Panc1 (cell line): ENCODE measurements around the gene SLC9A2. TPM values are rescaled to one million over a fixed set of nuclear protein-coding genes. Genes with fewer than 3 reads are reported as not detected.

Experiments
- ATAC-seq: fragments of 200-7000 bp; cut with Tn5 transposase; 2 replicates; pipeline ENCODE4 v1.9.1; 2020; ENCODE audit warnings: mild to moderate bottlenecking, moderate library complexity
- BruUV-seq: library from RNA; stranded (reverse); fragments of 400-500 nt; replicated peaks from 2 replicates; lab custom pipeline; 2021; lab: Mats Ljungman, UMichigan
- CTCF ChIA-PET: fragments of 300-600 bp; sonication (Branson Sonifier 250); formaldehyde crosslinking; loops from one replicate; lab custom pipeline; 2022; ENCODE audit warnings: antibody characterized with exemption; lab: Charles Lee
- POLR2A ChIA-PET: fragments of 300-600 bp; sonication (Branson Sonifier 250); formaldehyde crosslinking; loops from one replicate; lab custom pipeline; 2022; ENCODE audit warnings: antibody characterized with exemption; lab: Charles Lee
- DNase-seq: peaks from one replicate; pipeline ENCODE4 v3.0.0-alpha.2; 2010; ENCODE audit warnings: low read depth, low spot score
- H3K27ac ChIP-seq: 2 replicates; pipeline ENCODE4 v1.5.1; 2011; ENCODE audit warnings: mild to moderate bottlenecking, low read length, inconsistent platforms
- H3K27me3 ChIP-seq: fragments of 200-500 bp; sonication (Bioruptor generic); 2 replicates; pipeline ENCODE4 v1.6.0; 2014; ENCODE audit warnings: low read length, inconsistent platforms; ENCODE audit not compliant: control insufficient read depth, insufficient read depth
- H3K36me3 ChIP-seq: fragments of 200-500 bp; sonication (Bioruptor generic); 2 replicates; pipeline ENCODE4 v1.5.1; 2014; ENCODE audit warnings: inconsistent platforms, mild to moderate bottlenecking, low read length, moderate library complexity; ENCODE audit not compliant: control insufficient read depth, insufficient read depth
- H3K4me1 ChIP-seq: 2 replicates; pipeline ENCODE4 v1.5.1; 2011; ENCODE audit warnings: inconsistent platforms, mild to moderate bottlenecking, low read length, moderate library complexity; ENCODE audit not compliant: control insufficient read depth, insufficient read depth
- H3K4me3 ChIP-seq, 2 experiments: 2 replicates each; pipeline ENCODE4 v1.5.1; 2011 to 2012; ENCODE audit warnings: low read depth in 2 of 2, low read length in 2 of 2, mild to moderate bottlenecking in 2 of 2, inconsistent platforms in 1 of 2, moderate library complexity in 1 of 2
- H3K9me3 ChIP-seq: fragments of 200-500 bp; sonication (Bioruptor generic); 2 replicates; pipeline ENCODE4 v1.5.1; 2014; ENCODE audit warnings: low read depth, mild to moderate bottlenecking, inconsistent platforms, low read length, moderate library complexity; ENCODE audit not compliant: control insufficient read depth, insufficient read depth
- POLR2AphosphoS5 ChIP-seq: IDR thresholded peaks from 2 replicates; pipeline ENCODE4 v1.6.1; 2012; ENCODE audit warnings: mild to moderate bottlenecking, low read depth, low read length, moderate library complexity
- SIN3A ChIP-seq: IDR thresholded peaks from 2 replicates; pipeline ENCODE4 v1.6.1; 2012; ENCODE audit warnings: low read depth, mild to moderate bottlenecking, low read length, moderate library complexity, borderline replicate concordance; ENCODE audit not compliant: insufficient read depth
- TCF7L2 ChIP-seq: IDR thresholded peaks from 2 replicates; pipeline ENCODE4 v1.6.1; 2011; ENCODE audit warnings: mild to moderate bottlenecking, low read depth, low read length, inconsistent platforms
- in situ Hi-C: cut with HindIII; loops from 2 replicates; pipeline ENCODE4 v1.10.0; 2016; ENCODE audit warnings: low sequenced_read_pairs, low pct_unique_long_range_greater_than_20kb
- intact Hi-C: fragments of 100-400 bp; cut with micrococcal nuclease; formaldehyde crosslinking; loops from one replicate; pipeline ENCODE4 v1.10.0; 2022; ENCODE audit not compliant: unreplicated experiment
- total RNA-seq: library from RNA; stranded (reverse); gene quantifications from one replicate; pipeline ENCODE4 v1.2.1, GENCODE V29; 2021; ENCODE audit not compliant: unreplicated experiment
- TF ChIP-seq, protein P1 (sequence below), 2 experiments: IDR thresholded peaks; 2 replicates each; pipeline ENCODE4 v1.6.1; 2011 to 2012; ENCODE audit warnings: low read depth in 2 of 2, control low read depth in 1 of 2, low read length in 1 of 2, mild to moderate bottlenecking in 1 of 2, moderate library complexity in 1 of 2; ENCODE audit not compliant: insufficient read depth in 1 of 2
- TF ChIP-seq, protein P2 (sequence below): fragments of 450-650 bp; IDR thresholded peaks from 2 replicates; pipeline ENCODE4 v1.5.1; 2017; ENCODE audit warnings: mild to moderate bottlenecking

Gene SLC9A2
- total RNA-seq, 1 experiment from 2014 or later: 4.1 TPM

DNA sequence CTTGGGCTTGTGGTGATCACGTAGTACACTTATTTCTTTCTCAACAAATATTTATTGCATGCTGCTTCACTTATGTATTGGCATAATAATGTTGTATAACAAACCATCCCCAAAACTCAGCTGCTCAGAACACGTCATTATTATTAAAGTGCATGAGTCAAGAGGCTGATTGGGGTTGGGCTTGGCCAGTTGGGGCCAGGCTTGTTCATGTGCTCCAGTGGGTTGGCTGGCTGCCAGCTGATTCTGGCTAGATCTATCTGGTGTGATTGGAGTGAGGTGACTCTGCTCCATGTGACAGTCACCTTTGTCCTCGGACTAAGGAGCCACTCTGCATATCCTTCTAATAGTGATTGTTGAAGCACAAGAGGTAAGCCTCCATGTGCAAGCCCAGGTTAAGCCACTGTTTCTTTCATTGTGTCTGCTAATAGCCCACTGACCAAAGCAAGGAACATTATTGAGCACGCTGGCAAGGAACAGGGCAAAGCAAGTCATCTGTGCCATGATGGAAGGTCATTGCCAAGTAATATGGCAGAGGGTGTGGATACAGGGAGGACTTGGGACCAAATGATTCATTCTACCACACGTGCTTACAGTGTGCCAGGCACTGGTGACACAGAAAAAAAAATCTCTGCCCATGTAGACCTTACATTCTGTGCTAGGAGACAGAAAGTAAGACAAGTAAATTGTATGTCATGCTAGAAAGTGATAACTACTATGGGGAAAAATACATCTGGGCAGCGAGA, 79.2 kb downstream of the SLC9A2 start:
- BruUV-seq: no TSS peak
- H3K36me3 ChIP-seq: no peaks in the 10 kb centered on the region
- no peak for DNase-seq
- CTCF ChIA-PET: no interaction called here
- in situ Hi-C loops (no loop called here), intact Hi-C loops (no loop called here)
- no peak overlapping the region for H3K4me3 ChIP-seq
- H3K9me3 ChIP-seq: no peaks in the 10 kb centered on the region
- H3K27ac ChIP-seq: no peak overlapping the region
- H3K27me3 ChIP-seq: no peaks in the 10 kb centered on the region
- POLR2A ChIA-PET: no interaction called here
- ATAC-seq: no peak
- no peaks in the 10 kb centered on the region for H3K4me1 ChIP-seq
- TF ChIP-seq TCF7L2 (no peak), SIN3A (no peak), POLR2AphosphoS5 (no peak)
- TF ChIP-seq, protein P1, sequence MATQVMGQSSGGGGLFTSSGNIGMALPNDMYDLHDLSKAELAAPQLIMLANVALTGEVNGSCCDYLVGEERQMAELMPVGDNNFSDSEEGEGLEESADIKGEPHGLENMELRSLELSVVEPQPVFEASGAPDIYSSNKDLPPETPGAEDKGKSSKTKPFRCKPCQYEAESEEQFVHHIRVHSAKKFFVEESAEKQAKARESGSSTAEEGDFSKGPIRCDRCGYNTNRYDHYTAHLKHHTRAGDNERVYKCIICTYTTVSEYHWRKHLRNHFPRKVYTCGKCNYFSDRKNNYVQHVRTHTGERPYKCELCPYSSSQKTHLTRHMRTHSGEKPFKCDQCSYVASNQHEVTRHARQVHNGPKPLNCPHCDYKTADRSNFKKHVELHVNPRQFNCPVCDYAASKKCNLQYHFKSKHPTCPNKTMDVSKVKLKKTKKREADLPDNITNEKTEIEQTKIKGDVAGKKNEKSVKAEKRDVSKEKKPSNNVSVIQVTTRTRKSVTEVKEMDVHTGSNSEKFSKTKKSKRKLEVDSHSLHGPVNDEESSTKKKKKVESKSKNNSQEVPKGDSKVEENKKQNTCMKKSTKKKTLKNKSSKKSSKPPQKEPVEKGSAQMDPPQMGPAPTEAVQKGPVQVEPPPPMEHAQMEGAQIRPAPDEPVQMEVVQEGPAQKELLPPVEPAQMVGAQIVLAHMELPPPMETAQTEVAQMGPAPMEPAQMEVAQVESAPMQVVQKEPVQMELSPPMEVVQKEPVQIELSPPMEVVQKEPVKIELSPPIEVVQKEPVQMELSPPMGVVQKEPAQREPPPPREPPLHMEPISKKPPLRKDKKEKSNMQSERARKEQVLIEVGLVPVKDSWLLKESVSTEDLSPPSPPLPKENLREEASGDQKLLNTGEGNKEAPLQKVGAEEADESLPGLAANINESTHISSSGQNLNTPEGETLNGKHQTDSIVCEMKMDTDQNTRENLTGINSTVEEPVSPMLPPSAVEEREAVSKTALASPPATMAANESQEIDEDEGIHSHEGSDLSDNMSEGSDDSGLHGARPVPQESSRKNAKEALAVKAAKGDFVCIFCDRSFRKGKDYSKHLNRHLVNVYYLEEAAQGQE (IDR thresholded peaks at IDR 0.05; ENCODE audit: insufficient read depth in 1 of 2, low read depth in 2 of 2, low read length in 1 of 2): no peak
- TF ChIP-seq, protein P2, sequence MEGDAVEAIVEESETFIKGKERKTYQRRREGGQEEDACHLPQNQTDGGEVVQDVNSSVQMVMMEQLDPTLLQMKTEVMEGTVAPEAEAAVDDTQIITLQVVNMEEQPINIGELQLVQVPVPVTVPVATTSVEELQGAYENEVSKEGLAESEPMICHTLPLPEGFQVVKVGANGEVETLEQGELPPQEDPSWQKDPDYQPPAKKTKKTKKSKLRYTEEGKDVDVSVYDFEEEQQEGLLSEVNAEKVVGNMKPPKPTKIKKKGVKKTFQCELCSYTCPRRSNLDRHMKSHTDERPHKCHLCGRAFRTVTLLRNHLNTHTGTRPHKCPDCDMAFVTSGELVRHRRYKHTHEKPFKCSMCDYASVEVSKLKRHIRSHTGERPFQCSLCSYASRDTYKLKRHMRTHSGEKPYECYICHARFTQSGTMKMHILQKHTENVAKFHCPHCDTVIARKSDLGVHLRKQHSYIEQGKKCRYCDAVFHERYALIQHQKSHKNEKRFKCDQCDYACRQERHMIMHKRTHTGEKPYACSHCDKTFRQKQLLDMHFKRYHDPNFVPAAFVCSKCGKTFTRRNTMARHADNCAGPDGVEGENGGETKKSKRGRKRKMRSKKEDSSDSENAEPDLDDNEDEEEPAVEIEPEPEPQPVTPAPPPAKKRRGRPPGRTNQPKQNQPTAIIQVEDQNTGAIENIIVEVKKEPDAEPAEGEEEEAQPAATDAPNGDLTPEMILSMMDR: no peak

DNA sequence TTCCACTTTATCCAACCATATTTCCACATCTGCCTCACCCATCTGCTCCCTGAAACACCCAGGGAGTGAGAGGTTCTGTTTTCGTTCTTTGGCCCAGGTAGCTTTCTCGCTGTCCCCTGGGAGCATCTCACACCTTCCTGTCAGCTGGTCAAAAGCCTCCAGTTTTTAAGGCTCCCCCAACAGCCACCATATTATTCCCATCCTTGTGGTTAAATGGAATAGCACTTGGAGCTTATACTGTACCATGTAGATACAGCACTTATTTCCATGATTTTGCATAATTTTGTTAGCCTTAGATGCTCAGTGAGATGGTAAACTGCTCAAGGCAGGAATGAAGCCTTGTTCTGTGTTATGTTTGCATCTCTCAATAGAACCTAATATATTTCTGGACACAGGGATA, 84.0 kb downstream of the SLC9A2 start:
- Histone ChIP-seq H3K27me3 (no peaks in the 10 kb centered on the region), H3K4me1 (no peaks in the 10 kb centered on the region), H3K36me3 (no peaks in the 10 kb centered on the region), H3K4me3 (no peak overlapping the region), H3K9me3 (no peaks in the 10 kb centered on the region), H3K27ac (no peak overlapping the region)
- DNase-seq (no peak), ATAC-seq (no peak)
- in situ Hi-C loops (no loop called here), intact Hi-C loops (loop anchor here (1.0 to 5.0 kb wide), 3 partner anchors 86 to 230 kb away; partner anchors contain the start of genes SLC9A2 and SLC9A4)
- TF ChIP-seq POLR2AphosphoS5 (no peak), SIN3A (no peak), TCF7L2 (no peak)
- TF ChIP-seq, protein P1 (IDR thresholded peaks at IDR 0.05; ENCODE audit: insufficient read depth in 1 of 2, low read depth in 2 of 2, low read length in 1 of 2): no peak
- TF ChIP-seq, protein P2: no peak
- ChIA-PET CTCF (interaction anchor here (0.7 to 0.8 kb wide), 2 partner anchors 87 to 230 kb away, joined by 4 to 6 read pairs; partner anchors contain the start of gene SLC9A4), POLR2A (interaction anchor here (0.6 kb wide), 1 partner anchor 91 kb away, joined by 3 read pairs; no protein-coding TSS in a partner anchor)
- BruUV-seq: no TSS peak
